SK-N-SH (cell line): ENCODE data around the gene PRR18.

Experiments
- MAX ChIP-seq: IDR thresholded peaks from 2 replicates; pipeline ENCODE4 v1.4.0; 2012; ENCODE audit warnings: low read depth
- POLR2AphosphoS5 ChIP-seq: IDR thresholded peaks from 2 replicates; pipeline ENCODE4 v1.6.1; 2012; ENCODE audit warnings: low read depth, low read length
- SIN3A ChIP-seq: IDR thresholded peaks from 2 replicates; pipeline ENCODE4 v1.6.1; 2012; ENCODE audit warnings: low read depth, mild to moderate bottlenecking, low read length, moderate library complexity, borderline replicate concordance
- ZBTB33 ChIP-seq: IDR thresholded peaks from 2 replicates; pipeline ENCODE4 v1.4.0; 2012; ENCODE audit warnings: low read depth, borderline replicate concordance

- TF ChIP-seq ZBTB33 (no peak), POLR2AphosphoS5 (no peak), MAX (no peak), SIN3A (no peak)
These were observed 27.1 kb downstream of the PRR18 start for GRCh38 chr6:166281104-166281503.
